ENCODE data around the gene MYRIP.

The MYRIP gene

GRCh38 chr3:40230382-40230781 lies 421.0 kb downstream of the MYRIP start:
- Histone ChIP-seq H3K9me3 (ENCODE audit: severe bottlenecking) (no peaks in the 10 kb centered on the region), H3K36me3 (ENCODE audit: low read depth) (no peaks in the 10 kb centered on the region), H3K27ac (ENCODE audit: poor library complexity, severe bottlenecking) (no peak overlapping the region), H3K27me3 (ENCODE audit: insufficient read depth, poor library complexity, severe bottlenecking) (no peaks in the 10 kb centered on the region), H3K4me1 (ENCODE audit: insufficient read depth, poor library complexity, severe bottlenecking) (no peaks in the 10 kb centered on the region), H3K4me3 (ENCODE audit: severe bottlenecking) (no peak overlapping the region)
- no peak for DNase-seq (ENCODE audit: low spot score)
- no peak for ATAC-seq (ENCODE audit: low read depth)
- no peak for TF ChIP-seq CTCF (IDR thresholded peaks at IDR 0.05; ENCODE audit: poor library complexity, severe bottlenecking)

GRCh38 chr3:40232626-40233025 lies 423.2 kb downstream of the MYRIP start:
- Histone ChIP-seq H3K4me1 (ENCODE audit: insufficient read depth, poor library complexity, severe bottlenecking) (no peaks in the 10 kb centered on the region), H3K36me3 (ENCODE audit: low read depth) (no peaks in the 10 kb centered on the region), H3K4me3 (ENCODE audit: severe bottlenecking) (no peak overlapping the region), H3K9me3 (ENCODE audit: severe bottlenecking) (no peaks in the 10 kb centered on the region), H3K27ac (ENCODE audit: poor library complexity, severe bottlenecking) (no peak overlapping the region), H3K27me3 (ENCODE audit: insufficient read depth, poor library complexity, severe bottlenecking) (no peaks in the 10 kb centered on the region)
- TF ChIP-seq CTCF (IDR thresholded peaks at IDR 0.05; ENCODE audit: poor library complexity, severe bottlenecking) = no peak
- DNase-seq (ENCODE audit: low spot score) (no peak), ATAC-seq (ENCODE audit: low read depth) (no peak)

- no peaks in the 10 kb centered on the region for H3K36me3 ChIP-seq (ENCODE audit: low read depth)
- ATAC-seq (ENCODE audit: low read depth) (no peak), DNase-seq (ENCODE audit: low spot score) (no peak)
- H3K4me3 ChIP-seq (ENCODE audit: severe bottlenecking) = no peak overlapping the region
- H3K27me3 ChIP-seq (ENCODE audit: insufficient read depth, poor library complexity, severe bottlenecking) = no peaks in the 10 kb centered on the region
- TF ChIP-seq CTCF (IDR thresholded peaks at IDR 0.05; ENCODE audit: poor library complexity, severe bottlenecking) = no peak
- no peak overlapping the region for H3K27ac ChIP-seq (ENCODE audit: poor library complexity, severe bottlenecking)
- H3K4me1 ChIP-seq (ENCODE audit: insufficient read depth, poor library complexity, severe bottlenecking) = no peaks in the 10 kb centered on the region
- no peaks in the 10 kb centered on the region for H3K9me3 ChIP-seq (ENCODE audit: severe bottlenecking)
These were observed 427.8 kb downstream of the MYRIP start for GRCh38 chr3:40237159-40237558.

GRCh38 chr3:40237889-40238571 lies 428.6 kb downstream of the MYRIP start:
- H3K9me3 ChIP-seq (ENCODE audit: severe bottlenecking) = no peaks in the 10 kb centered on the region
- DNase-seq (ENCODE audit: low spot score) = no peak
- H3K27ac ChIP-seq (ENCODE audit: poor library complexity, severe bottlenecking) = no peak overlapping the region
- no peak overlapping the region for H3K4me3 ChIP-seq (ENCODE audit: severe bottlenecking)
- no peaks in the 10 kb centered on the region for H3K36me3 ChIP-seq (ENCODE audit: low read depth)
- no peak for TF ChIP-seq CTCF (IDR thresholded peaks at IDR 0.05; ENCODE audit: poor library complexity, severe bottlenecking)
- no peaks in the 10 kb centered on the region for H3K27me3 ChIP-seq (ENCODE audit: insufficient read depth, poor library complexity, severe bottlenecking)
- peak; percentile 42; the same call in 1 of the 3 replicates for ATAC-seq (ENCODE audit: low read depth)
- H3K4me1 ChIP-seq (ENCODE audit: insufficient read depth, poor library complexity, severe bottlenecking) = no peaks in the 10 kb centered on the region

- ATAC-seq (ENCODE audit: low read depth) (no peak), DNase-seq (ENCODE audit: low spot score) (no peak)
- Histone ChIP-seq H3K4me1 (ENCODE audit: insufficient read depth, poor library complexity, severe bottlenecking) (no peaks in the 10 kb centered on the region), H3K9me3 (ENCODE audit: severe bottlenecking) (no peaks in the 10 kb centered on the region), H3K4me3 (ENCODE audit: severe bottlenecking) (no peak overlapping the region), H3K27ac (ENCODE audit: poor library complexity, severe bottlenecking) (no peak overlapping the region), H3K36me3 (ENCODE audit: low read depth) (no peaks in the 10 kb centered on the region), H3K27me3 (ENCODE audit: insufficient read depth, poor library complexity, severe bottlenecking) (no peaks in the 10 kb centered on the region)
- no peak for TF ChIP-seq CTCF (IDR thresholded peaks at IDR 0.05; ENCODE audit: poor library complexity, severe bottlenecking)
These were observed 431.5 kb downstream of the MYRIP start for GRCh38 chr3:40240921-40241320.
